SK-N-SH (cell line): ENCODE results near the gene ADAP1.

ENCODE experiments used
- CHD2 ChIP-seq: fragments of 150-350 bp; IDR thresholded peaks from 2 replicates; pipeline ENCODE4 v1.6.1; 2018; ENCODE audit warnings: low read length; ENCODE audit not compliant: partially characterized antibody
- CTCF ChIP-seq: fragments of 200-600 bp; sonication (generic); IDR thresholded peaks from 2 replicates; pipeline ENCODE4 v1.6.1; 2017; ENCODE audit warnings: antibody characterized with exemption, mild to moderate bottlenecking, moderate library complexity
- FOXM1 ChIP-seq: IDR thresholded peaks from 2 replicates; pipeline ENCODE4 v1.4.0; 2012; ENCODE audit warnings: low read depth, mild to moderate bottlenecking
- PBX3 ChIP-seq: IDR thresholded peaks from 2 replicates; pipeline ENCODE4; 2012
- POLR2AphosphoS5 ChIP-seq: IDR thresholded peaks from 2 replicates; pipeline ENCODE4 v1.6.1; 2012; ENCODE audit warnings: low read depth, low read length
- TEAD4 ChIP-seq: IDR thresholded peaks from 2 replicates; pipeline ENCODE4 v1.4.0; 2012; ENCODE audit warnings: mild to moderate bottlenecking, borderline replicate concordance; ENCODE audit not compliant: insufficient read depth

- no peak for TF ChIP-seq CHD2
- no peak for TF ChIP-seq CTCF
- no peak for TF ChIP-seq FOXM1
- TF ChIP-seq TEAD4: no peak
- no peak for TF ChIP-seq PBX3
- TF ChIP-seq POLR2AphosphoS5: no peak
Observed at GRCh38 chr7:990352-990932, 36.0 kb upstream of the ADAP1 start.
